HG03095 (cell line): Measurements from ENCODE around the gene SFTA2.
A peak's percentile ranks its signal among the peaks of the same experiment; 100 is the strongest.
"Not testable (repeated sequence)": the region's sequence is repeated elsewhere in the genome, so short reads cannot be mapped to it uniquely, and the experiment has no call there.

Experiments
- ATAC-seq: cut with Tn5 transposase; IDR thresholded peaks from one replicate; pipeline ENCODE4 v1.9.1; 2021; ENCODE audit warnings: moderate library complexity; ENCODE audit not compliant: unreplicated experiment

The SFTA2 gene

DNA sequence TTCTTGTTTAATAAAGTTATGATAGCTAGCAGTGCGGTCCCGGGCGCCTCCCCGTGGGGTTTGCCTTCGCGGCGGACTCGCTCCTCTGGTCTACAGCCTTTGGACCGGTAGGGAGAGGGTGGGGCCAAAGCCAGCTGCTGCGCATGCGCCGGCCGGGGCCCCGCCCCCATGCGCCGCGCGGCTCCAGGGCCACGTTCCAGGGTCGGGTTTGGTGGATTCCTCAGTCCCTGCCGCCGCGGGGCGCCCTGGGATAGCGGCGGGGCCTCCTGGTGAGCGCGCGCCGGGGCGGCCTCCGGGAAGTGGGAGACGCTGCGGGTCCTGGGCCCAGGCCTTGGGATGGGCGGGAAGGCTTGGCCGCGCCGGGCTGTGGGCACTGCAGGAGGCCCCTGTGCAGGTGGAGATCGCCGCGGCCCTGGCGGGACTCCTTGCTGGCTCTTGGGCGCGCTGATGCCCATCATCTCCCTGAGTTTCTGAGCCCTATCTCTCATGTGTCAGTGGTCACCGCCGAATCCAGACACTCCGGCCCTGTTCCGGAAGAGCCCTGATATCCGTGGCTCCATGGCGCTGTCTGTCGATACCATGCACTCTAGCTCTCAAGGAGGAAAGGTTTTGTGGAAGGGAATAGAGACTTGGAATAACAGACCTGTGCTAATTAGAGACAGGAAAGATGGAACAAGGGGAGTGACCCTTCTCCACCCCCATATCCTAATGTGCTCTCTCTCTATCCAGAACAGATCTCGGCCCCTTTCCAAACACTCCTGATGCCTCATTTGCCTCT is 17.7 kb downstream of the SFTA2 start, which contains the start of gene VARS2:
TSS of gene VARS2 (plus strand) at position 163 of the 778 bp plus-strand sequence. CDS start at position 762, 599 bp downstream.
- no peak for ATAC-seq

DNA sequence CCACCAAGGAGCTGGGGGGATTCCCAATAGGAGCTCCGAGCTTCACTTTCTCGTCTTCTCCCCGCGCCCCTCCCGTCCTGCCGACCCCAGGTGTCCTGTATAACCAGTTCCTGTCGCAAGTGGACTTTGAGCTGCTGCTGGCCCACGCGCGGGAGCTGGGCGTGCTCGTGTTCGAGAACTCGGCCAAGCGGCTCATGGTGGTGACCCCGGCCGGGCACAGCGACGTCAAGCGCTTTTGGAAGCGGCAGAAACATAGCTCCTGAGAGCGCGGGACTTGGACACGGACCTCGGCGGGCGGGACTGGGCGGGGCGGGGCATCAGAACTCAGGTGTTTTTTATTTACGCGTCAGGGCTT is 18.3 kb downstream of the SFTA2 start:
- ATAC-seq = no peak

DNA sequence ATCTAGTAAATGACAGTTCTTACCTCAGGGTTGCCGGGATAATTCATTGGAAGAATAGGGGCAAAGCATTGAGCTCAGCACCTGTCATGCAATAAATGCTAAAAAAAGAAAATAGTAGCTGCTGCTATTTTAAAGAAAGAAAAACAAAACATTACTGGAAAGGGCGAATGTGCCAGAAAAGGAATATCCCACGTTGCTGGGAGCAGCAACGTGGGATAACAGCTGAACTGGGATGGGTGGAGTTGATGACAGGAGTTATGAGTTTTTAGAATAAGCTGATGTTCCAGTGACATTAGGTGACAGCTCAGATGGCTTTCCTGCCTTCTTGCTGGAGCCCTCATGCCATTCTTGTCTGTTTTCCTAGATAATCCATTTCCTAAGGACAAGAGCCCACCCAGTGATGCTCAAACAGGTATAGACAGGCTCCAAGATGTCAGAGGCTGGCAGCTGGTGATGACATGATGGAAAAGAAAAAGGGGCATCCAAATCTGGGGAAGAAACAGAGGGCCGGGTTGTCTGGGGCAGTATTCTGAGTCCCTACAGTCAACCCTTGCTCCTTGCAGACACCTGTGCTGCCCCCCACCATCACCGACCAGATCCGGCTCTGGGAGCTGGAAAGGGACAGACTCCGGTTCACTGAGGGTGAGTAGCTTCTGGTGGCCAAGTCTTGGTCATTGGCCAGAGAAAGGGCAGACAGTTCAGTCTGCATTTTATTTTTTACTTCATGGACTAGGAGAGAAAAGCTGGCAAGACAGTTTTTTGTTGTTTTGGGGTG is 19.0 kb downstream of the SFTA2 start:
- no peak for ATAC-seq

DNA sequence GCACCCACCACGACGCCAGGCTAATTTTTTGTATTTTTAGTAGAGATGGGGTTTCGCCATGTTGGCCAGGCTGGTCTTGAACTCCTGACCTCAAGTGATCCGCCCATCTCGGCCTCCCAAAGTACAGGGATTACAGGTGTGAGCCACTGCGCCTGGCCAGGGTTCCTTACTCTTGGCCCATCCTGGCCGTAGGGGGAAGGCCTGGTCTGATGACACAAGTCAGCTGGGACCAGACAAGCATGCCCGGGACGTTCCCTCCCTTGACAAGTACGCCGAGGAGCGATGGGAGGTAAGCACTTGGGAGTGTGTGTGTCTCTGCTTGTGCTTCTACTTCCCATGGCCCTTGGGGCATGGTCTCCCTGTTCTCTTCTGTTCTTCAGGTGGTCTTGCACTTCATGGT is 21.5 kb downstream of the SFTA2 start:
- ATAC-seq = not testable (repeated sequence)

DNA sequence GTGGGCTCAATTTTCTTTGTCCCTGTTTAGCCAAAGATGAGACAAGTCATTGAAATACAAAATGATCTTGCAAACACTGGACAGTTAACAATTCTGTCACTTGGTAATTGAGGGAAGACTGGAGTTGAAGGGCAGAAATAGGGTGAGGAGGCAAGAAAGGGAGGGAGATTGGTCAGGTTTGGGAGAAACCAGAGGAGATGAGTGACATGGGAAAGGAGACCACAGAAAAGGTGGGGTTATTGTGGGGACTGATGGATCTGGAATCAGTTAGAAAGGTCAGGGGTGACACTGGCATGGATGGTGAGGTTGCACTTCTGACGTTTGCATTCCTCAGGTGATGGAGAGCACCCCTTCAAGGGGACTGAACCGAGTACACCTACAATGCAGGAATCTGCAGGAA is 23.3 kb downstream of the SFTA2 start:
- ATAC-seq = no peak

DNA sequence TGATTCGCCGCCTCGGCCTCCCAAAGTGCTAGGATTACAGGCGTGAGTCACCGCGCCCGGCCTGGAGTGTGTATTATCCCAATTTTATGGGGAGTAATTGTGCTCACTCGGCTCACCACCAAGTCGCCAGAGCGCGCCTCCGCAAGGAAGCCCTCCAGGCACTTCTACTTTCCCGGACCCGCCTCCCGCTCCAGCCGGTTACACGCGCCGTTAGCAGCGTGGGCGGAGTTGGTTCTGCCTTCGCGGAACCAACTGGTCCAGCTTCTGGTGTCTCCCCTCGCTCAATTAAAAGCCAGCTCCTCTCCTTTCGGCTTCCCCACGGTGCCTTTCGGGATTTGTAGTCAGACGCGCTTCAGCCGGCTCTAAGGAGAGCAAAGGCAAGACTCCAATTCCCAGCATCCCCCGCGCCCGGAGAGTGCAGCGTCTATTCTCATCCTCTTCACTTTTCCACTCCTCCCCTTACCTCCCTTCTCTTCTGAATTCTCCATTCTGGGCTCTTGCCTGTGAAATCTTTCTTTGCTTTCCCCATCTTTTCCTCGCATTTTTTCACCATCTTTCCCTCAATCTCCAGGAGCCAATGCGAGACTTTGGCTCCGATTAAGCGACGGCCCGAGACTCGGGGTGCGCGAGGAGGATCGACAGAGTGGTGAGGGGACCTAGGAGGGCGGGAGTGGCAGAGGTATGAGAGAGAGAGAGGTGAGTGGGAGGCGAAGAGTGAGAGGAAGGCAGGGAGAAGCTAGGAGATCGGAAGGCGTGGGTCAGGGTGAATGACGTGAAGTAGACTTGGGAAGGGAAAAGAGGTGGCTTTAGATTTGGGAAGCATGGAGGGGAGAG is 24.0 kb downstream of the SFTA2 start, which contains the start of gene GTF2H4:
TSS of gene GTF2H4 (plus strand) at position 450 of the 834 bp plus-strand sequence.
- ATAC-seq = peak; percentile 84

DNA sequence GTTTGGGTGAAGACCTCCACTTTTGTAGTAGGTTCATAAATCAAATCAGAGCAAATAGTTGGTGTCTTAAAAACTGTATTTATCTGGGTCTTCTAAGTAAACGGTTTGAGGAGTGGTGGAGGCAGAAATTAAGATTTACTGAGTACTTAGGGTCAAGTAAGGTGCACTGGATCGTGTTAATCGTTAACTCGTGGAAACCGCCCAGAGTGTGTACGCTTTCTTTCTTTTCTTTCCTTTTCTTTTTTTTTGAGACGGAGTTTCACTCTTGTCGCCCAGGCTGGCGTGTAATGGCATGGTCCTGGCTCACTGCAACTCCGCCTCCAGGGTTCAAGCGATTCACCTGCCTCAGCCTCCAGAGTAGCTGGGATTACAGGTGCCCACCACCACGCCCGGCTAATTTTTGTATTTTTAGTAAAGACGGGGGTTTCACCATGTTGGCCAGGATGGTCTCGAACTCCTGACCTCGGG is 24.6 kb downstream of the SFTA2 start:
- ATAC-seq = not testable (repeated sequence)

DNA sequence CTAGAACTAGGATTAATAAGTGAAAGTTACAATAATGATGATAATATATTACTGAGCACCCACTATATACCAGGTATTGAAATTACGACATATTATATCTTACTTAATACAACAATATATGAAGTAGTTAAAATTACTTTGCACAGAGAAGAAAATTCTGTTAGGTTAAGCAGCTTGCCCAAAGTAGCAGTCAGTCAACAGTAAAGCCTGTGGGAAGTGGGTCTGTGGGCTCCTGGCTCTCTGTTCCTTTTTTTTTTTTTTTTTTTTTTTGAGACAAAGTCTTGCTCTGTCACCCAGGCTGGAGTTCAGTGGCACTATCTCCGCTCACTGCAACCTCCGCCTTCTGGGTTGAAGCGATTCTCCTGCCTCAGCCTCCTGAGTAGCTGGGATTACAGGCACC is 28.7 kb downstream of the SFTA2 start:
- no peak for ATAC-seq

DNA sequence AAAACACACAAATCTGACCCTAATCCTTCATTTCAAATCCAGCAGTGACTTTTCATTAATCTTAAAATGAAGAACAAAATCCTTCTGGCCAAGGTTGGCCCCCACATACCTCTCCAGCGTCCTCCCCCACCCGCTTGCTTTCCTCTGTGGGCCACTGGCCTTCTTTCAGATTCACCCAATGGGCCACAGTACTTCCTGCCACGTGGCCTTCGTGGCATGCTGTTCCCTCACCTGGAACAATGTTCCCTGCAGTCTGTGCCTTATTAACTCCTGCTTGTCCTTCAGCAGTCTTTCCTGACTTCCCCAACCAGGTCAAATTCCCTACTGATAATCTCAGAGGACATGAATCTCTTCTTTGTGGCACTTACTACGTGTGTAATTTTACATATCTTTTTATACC is 29.3 kb downstream of the SFTA2 start:
- ATAC-seq = no peak

DNA sequence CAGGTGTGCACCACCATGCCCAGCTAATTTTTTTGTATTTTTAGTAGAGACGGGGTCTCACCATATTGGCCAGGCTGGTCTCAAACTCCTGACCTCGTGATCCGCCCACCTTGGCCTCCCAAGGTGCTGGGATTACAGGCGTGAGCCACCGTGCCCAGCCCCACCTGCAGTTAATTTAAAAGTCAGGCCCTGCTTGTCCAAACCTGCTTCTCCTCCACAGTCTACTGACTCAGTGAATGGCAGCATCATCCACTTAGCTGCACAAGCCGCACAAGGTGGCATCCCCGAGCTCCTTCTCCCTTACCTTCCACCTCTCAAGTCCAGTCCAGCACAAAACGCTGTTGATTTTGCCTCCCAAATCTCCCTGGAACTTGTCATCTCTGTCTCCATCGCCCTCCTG is 29.8 kb downstream of the SFTA2 start:
- ATAC-seq = not testable (repeated sequence)

DNA sequence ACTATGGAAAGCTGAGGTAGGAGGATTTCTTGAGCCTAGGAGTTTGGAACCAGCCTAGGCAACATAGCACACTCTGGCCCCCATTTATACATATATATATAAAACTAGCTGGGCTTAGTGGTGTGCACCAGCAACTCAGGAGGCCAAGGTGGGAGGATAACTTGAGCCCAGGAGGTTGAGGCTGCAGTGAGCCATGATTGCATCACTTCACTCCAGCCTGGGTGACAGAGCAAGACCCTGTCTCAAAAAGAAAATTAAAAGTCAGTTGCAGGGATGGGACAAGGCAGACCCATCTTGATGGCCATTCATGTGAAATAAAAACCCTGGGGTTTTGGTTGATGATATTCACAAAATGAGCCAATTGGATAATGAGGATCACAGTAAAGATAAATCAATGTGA is 30.5 kb downstream of the SFTA2 start:
- ATAC-seq = no peak

DNA sequence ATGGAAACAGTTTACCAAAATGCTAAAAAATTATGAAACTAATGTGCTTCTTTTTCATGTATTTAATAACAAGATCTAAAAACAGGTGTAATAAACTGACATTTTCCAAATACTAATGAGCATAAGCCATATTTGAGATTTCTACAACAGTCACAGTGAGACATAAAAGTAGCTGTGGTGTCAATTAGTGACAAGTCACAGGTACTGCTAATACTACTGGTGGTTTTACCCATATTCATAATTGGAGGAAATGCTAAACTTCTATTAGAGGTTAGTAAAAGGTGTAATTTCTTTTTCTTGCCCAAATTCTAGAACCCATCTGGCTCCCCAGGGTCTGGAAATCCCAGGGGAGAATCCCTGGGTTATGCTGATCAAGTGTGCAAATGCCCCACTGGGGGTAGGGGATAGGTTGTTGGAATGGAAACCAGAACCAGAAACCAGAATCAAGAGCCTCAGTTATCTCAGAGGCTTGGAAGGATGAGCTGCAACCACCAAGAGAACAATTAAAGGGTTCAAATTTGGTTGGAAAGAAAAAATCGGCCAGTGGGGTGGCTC is 31.0 kb downstream of the SFTA2 start:
- no peak for ATAC-seq

DNA sequence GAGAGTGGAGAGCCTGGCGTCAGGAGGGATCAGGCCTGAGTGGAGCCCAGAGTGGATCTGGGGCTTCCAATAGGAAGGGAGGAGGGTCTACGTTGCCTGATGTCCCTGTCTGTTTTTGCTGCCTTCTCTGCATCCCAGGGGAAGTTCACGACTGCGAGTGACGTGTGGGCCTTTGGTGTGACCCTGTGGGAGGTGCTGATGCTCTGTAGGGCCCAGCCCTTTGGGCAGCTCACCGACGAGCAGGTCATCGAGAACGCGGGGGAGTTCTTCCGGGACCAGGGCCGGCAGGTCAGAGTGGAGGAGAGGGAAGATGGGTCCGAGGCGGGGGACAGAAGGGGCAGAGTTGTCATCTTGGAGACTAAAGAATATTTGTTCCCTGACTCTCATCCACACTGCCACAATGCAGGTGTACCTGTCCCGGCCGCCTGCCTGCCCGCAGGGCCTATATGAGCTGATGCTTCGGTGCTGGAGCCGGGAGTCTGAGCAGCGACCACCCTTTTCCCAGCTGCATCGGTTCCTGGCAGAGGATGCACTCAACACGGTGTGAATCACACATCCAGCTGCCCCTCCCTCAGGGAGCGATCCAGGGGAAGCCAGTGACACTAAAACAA is 33.1 kb downstream of the SFTA2 start:
- no peak for ATAC-seq

DNA sequence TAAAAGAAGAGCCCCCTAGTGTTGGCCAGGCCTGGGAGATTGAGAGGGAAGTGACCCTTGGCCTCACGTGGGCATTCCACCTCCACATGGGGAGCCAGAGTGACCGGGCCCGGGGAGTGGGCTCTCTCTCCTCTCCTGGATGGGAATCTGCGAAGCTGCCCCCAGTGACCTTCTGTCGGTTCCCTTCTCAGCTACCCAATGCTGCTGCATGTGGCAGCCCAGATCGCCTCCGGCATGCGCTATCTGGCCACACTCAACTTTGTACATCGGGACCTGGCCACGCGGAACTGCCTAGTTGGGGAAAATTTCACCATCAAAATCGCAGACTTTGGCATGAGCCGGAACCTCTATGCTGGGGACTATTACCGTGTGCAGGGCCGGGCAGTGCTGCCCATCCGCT is 34.1 kb downstream of the SFTA2 start:
- no peak for ATAC-seq

DNA sequence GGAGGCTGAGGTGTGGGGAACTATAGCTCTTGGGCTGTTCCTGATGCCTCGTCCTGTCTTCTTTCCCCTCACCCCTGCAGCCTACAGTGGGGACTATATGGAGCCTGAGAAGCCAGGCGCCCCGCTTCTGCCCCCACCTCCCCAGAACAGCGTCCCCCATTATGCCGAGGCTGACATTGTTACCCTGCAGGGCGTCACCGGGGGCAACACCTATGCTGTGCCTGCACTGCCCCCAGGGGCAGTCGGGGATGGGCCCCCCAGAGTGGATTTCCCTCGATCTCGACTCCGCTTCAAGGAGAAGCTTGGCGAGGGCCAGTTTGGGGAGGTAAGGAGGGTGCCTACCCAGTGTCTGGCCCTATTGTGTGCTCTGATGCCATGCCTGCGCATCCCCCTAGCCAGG is 35.4 kb downstream of the SFTA2 start:
- ATAC-seq = no peak

DNA sequence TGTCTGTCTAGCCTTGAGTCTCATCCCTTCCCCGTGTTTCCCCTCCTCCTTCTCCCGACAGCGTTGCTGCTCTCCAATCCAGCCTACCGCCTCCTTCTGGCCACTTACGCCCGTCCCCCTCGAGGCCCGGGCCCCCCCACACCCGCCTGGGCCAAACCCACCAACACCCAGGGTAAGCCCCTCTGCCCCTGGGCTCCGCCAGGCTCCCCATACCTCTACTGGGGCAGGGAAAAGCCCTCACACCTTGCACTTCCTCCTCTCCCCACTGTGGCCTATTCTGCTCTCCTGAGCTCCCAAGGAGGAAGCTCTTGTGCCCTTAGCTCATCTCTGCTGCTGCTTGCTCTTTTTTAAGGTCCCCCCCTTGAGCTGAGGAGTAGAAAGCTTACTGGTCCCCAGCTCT is 36.6 kb downstream of the SFTA2 start:
- no peak for ATAC-seq

DNA sequence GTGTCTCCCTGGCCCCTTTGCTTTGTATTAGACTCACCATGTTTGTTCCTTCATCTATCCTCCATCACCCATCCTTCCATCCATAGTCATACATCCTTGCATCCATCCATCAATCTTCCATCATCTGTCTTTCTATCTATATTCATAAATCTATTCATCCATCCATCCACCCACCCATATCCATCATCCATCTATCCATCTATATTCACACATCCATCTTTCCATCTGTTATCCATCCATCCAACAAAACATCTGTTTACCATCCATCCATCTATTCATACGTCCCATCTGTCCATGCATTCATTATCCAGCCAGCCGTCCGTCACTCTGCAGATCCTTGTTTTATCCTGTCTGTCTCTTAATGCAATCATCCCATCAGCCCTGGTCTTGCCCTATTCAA is 37.0 kb downstream of the SFTA2 start:
- no peak for ATAC-seq

DNA sequence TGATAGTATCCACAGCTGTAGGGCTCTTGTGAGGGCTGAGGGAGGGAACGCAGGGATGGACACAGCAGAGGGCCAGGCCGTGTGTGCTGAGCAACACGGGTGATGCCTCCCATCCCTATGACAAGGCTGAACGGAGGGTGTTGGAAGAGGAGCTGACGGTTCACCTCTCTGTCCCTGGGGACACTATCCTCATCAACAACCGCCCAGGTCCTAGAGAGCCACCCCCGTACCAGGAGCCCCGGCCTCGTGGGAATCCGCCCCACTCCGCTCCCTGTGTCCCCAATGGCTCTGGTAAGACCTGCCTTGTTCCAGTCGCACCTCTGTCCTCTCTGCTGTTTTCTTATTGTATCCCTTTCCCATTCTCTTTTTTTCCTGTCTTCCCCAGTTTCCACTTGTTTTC is 37.6 kb downstream of the SFTA2 start:
- no peak for ATAC-seq

DNA sequence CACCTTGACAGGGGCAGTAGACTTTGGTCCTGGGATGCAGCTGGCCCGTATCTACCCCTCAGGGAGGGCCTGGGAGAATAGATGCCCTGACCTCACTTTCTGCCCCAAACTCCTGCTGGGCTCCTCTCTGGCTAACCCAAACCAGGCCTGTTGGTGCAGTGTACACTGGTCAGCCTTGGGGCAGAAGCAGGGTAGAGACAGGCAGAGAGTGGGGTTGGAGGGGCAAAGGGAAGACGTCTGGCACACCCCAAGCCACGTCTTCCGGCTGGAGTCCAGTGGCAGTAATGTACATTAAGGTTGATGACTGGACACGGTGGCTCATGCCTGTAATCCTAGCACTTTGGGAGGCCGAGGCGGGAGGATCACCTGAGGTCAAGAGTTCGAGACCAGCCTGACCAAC is 38.3 kb downstream of the SFTA2 start:
- no peak for ATAC-seq

DNA sequence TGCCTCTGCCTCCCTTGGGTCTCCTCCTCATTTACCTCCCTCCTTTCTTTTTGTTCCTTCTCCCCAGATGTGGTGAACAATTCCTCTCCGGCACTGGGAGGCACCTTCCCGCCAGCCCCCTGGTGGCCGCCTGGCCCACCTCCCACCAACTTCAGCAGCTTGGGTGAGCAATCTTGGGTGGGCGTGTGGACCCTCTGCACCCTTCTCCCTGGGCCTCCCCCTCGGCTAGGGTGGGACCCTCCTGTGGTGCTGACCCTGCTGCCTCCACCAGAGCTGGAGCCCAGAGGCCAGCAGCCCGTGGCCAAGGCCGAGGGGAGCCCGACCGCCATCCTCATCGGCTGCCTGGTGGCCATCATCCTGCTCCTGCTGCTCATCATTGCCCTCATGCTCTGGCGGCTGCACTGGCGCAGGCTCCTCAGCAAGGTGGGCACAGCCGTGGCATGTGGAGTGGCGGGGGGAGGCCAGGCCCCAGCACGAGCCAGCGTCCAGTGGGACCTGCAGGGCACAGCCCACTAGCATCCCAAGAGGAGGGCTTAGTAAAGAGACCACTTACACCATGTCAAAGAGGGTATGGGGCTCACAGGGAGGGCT is 38.9 kb downstream of the SFTA2 start:
- no peak for ATAC-seq
